ENCODE data around the gene MUC5AC.

The MUC5AC gene

GRCh38 chr11:1194231-1194976, 36.7 kb downstream of the MUC5AC start:
- TF ChIP-seq CTCF (IDR thresholded peaks at IDR 0.05; ENCODE audit: borderline replicate concordance, insufficient read depth, low read depth, low read length) = no peak
- H3K4me3 ChIP-seq (ENCODE audit: low read depth, low read length) = no peak overlapping the region

GRCh38 chr11:1194977-1195681, 37.4 kb downstream of the MUC5AC start:
- no peak for TF ChIP-seq CTCF (IDR thresholded peaks at IDR 0.05; ENCODE audit: borderline replicate concordance, insufficient read depth, low read depth, low read length)
- no peak overlapping the region for H3K4me3 ChIP-seq (ENCODE audit: low read depth, low read length)

DNA sequence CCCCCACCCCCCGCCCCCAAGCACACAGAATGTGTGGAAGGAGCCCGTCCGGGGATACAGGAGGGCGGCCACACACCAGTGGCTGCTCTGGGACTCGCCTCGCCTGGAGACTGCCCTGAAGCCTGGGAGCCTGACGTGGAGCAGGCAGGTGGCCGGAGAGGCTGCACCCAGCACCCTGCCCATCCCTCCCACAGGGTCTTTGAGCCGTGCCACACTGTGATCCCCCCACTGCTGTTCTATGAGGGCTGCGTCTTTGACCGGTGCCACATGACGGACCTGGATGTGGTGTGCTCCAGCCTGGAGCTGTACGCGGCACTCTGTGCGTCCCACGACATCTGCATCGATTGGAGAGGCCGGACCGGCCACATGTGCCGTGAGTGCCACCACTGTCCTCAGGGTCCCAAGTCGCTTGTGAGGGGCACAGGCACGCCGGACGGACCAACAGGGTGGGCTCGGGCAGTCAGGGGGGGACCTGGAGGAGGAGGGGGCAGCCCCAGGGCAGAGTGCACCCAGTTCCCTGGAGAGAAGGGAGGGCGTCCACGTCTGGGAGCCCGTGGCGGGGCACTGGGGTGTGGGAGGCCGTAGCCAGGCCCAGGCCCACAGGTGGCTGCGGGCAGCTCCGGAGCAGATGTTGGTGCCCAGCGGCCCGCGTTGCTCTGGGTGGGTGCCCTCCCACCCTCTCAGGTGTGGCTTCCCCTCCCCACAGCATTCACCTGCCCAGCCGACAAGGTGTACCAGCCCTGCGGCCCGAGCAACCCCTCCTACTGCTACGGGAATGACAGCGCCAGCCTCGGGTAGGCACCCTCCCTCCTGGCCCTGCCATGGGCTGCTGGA, 38.1 kb downstream of the MUC5AC start:
- no peak overlapping the region for H3K4me3 ChIP-seq (ENCODE audit: low read depth, low read length)
- TF ChIP-seq CTCF (IDR thresholded peaks at IDR 0.05; ENCODE audit: borderline replicate concordance, insufficient read depth, low read depth, low read length) = no peak

DNA sequence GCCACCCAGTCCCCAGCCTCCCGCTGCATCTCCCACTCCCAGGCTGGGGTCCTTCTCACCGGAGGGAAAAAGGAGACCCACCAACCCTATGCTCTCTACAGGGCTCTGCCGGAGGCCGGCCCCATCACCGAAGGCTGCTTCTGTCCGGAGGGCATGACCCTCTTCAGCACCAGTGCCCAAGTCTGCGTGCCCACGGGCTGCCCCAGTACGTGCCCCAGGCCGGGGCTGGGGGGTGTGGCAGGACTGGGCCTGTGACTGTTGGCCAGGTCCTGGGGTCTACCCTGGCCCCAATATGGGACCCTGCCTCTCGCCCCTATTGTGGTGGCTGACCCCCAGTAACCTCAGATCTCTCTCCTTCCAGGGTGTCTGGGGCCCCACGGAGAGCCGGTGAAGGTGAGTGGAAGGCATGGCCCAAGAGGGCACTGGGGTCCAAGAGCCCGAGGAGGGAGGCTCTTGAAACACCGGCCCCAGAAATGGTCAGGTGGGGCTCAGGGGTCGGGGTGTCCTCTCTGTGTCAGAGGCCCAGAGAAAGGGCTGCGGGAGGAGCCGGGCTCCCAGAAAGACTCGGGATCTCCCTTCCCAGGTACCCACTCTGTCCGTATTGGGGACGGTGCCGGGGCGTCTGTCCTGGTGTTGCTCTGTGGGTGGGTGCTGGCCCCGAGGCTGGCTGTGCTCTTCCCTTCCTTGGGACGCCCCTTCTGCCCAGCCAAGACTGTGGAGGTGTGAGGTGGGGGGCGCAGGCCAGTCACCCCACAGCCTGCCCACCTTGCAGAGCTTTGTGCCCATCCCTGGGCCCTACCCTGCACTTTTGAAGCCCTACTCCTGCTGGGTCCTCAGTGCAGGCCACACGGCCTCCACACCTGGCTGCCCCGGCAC, 39.0 kb downstream of the MUC5AC start:
- no peak overlapping the region for H3K4me3 ChIP-seq (ENCODE audit: low read depth, low read length)
- no peak for TF ChIP-seq CTCF (IDR thresholded peaks at IDR 0.05; ENCODE audit: borderline replicate concordance, insufficient read depth, low read depth, low read length)

- no peak for TF ChIP-seq CTCF (IDR thresholded peaks at IDR 0.05; ENCODE audit: borderline replicate concordance, insufficient read depth, low read depth, low read length)
- no peak overlapping the region for H3K4me3 ChIP-seq (ENCODE audit: low read depth, low read length)
Observed at GRCh38 chr11:1197431-1197885, 39.7 kb downstream of the MUC5AC start.

- no peak for TF ChIP-seq CTCF (IDR thresholded peaks at IDR 0.05; ENCODE audit: borderline replicate concordance, insufficient read depth, low read depth, low read length)
- H3K4me3 ChIP-seq (ENCODE audit: low read depth, low read length) = no peak overlapping the region
Observed at GRCh38 chr11:1197886-1198560, 40.3 kb downstream of the MUC5AC start.

Measured in GM12875 (cell line).